HG03469 (cell line): ENCODE measurements around the gene USP2.
"Not testable (repeated sequence)": the region's sequence is repeated elsewhere in the genome, so short reads cannot be mapped to it uniquely, and the experiment has no call there.

ENCODE experiments used
- ATAC-seq: cut with Tn5 transposase; IDR thresholded peaks from one replicate; pipeline ENCODE4 v1.9.1; 2021; ENCODE audit warnings: mild to moderate bottlenecking, moderate library complexity, moderate number of reproducible peaks; ENCODE audit not compliant: unreplicated experiment

The USP2 gene

GRCh38 chr11:119414321-119414720, 32.8 kb upstream of the USP2 start:
- ATAC-seq: no peak

DNA sequence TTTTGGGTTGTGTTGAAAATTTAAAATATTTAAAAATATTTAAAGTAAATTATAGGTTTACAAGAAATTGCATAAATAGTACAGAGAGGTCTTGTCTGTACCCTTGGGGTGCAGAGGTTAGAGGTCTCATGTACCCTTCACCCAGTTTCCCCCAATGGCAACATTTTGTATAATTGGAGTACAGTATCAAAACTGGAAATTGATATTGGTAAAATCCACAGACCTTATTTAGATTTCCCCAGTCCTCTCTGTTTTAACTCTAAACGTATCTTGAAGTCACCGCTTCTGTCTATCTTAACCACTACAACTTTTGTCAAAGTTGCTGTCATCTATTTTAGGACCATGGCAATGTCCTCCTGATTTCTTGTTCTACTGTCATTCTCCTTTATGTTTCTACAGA, 30.6 kb upstream of the USP2 start:
- ATAC-seq: no peak

GRCh38 chr11:119410501-119410900, 29.0 kb upstream of the USP2 start:
- ATAC-seq: no peak

GRCh38 chr11:119409731-119410130, 28.2 kb upstream of the USP2 start:
- ATAC-seq: no peak

DNA sequence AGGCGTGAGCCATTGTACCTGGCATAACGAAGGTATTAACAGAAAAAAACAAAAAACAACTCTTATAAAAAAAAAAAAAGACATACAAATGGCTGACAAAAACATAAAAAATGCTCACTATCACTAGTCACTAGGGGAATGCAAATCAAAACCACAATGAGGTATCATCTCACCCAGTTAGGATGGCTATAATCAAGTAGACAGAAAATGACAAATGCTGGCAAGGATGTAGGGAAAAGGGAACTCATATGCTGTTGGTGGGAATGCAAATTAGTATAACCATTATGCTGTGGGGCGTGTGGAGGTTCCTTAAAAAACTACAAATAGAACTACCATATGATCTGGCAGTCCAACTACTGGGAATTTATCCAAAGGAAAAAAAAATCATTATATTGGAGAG, 24.5 kb upstream of the USP2 start:
- no peak for ATAC-seq

- not testable (repeated sequence) for ATAC-seq
Measured at GRCh38 chr11:119405448-119405847, 24.0 kb upstream of the USP2 start.

GRCh38 chr11:119404872-119405271, 23.4 kb upstream of the USP2 start:
- ATAC-seq: no peak

DNA sequence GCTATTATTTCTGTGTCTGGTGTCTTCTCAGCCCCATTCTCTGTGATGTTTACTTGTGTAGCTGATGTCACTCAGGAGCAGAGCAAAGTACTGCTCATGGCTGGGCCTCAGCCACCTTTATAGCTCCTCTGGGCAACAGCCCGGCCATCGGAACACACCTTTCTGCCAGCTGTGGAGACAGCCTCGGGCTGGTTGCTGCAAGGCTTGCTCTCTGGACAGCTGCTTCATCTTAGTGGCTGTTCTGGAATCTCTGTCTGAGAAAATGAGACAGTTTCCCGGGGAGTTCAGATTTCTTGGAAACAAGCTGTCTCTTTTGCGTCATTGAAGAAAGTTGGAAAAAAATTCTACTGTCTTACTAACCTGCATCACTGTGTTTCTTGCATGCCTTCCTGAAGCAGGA, 21.5 kb upstream of the USP2 start:
- ATAC-seq: no peak

- no peak for ATAC-seq
Measured at GRCh38 chr11:119402470-119402869, 21.0 kb upstream of the USP2 start.

GRCh38 chr11:119400860-119401259, 19.4 kb upstream of the USP2 start:
- no peak for ATAC-seq

DNA sequence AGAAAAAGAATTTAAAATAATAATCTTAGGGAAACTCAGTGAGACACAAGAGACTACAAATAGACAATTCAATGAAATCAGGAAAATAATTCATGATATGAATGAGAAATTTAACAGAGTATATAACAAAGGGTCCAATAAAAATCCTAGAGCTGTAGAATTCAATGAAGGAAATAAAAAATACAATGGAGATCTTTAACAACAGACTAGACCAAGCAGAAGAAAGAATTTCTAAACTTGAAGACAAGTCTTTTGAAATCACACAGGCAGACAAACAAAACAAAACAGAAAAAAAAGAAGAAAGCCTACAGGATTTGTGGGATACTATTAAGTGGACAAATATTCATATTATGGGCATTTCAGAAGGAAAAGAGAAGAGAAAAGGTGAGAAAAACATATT, 16.2 kb upstream of the USP2 start:
- no peak for ATAC-seq

GRCh38 chr11:119396835-119397234, 15.3 kb upstream of the USP2 start:
- ATAC-seq: no peak

DNA sequence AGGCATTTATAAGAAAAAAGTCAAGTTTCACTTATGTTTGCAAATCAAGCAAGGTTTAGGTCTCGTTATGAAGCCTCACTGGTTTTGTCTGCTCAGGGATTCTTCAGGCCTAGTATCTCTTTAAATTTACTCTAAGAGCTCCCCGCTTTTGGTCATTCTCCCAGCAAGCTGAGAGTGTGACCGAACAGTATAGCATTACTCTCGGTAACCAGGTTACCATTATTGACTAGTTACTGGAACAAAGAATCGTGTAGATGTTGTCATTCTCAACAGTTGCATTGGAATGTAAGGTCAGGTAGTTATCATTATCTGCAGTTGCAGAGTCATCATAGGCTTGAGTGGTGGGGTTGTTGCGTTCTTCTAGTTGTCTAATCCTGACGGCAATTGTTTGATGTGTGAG, 9.8 kb upstream of the USP2 start:
- ATAC-seq: no peak

GRCh38 chr11:119389611-119390254, 8.2 kb upstream of the USP2 start:
- no peak for ATAC-seq

- no peak for ATAC-seq
Measured at GRCh38 chr11:119388103-119388502, 6.6 kb upstream of the USP2 start.

DNA sequence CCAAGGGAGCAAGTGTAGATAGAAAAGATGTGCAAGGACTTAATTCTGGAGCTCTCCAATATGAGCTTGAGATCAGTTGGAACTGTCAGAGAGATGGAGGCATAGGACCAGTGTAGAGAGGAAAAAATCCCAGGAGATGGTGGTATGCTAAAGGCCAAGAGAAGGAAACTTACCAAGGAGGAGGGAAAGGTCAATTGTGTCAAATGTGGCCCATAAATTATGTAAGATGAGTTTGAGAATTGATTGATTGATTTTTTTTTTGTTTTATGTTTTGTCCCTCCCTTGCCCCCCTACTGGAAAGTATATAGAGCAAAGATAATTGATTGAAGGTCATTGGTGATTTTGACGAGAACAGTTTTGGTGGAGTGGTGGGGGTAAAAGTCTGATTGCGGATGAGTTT, 2.8 kb upstream of the USP2 start:
- ATAC-seq: no peak

DNA sequence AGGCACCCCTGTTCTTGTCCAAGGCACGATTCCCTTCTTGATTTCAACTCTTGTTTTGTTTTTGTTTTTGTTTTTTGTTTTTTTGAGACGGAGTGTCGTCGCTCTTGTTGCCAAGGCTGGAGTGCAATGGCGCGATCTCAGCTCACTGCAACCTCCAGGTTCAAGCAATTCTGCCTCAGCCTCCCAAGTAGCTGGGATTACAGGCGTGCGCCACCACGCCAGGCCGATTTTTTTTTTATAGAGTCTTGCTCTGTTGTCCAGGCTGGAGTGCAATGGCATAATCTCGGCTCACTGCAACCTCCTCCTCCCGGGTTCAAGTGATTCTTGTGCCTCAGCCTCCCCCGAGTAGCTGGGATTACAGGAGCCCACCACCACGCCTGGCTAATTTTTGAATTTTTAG, 1.0 kb upstream of the USP2 start:
- ATAC-seq: not testable (repeated sequence)

GRCh38 chr11:119382101-119382500, 611 bp upstream of the USP2 start:
- no peak for ATAC-seq

- ATAC-seq: no peak
Measured at GRCh38 chr11:119380827-119381180, 686 bp downstream of the USP2 start.

DNA sequence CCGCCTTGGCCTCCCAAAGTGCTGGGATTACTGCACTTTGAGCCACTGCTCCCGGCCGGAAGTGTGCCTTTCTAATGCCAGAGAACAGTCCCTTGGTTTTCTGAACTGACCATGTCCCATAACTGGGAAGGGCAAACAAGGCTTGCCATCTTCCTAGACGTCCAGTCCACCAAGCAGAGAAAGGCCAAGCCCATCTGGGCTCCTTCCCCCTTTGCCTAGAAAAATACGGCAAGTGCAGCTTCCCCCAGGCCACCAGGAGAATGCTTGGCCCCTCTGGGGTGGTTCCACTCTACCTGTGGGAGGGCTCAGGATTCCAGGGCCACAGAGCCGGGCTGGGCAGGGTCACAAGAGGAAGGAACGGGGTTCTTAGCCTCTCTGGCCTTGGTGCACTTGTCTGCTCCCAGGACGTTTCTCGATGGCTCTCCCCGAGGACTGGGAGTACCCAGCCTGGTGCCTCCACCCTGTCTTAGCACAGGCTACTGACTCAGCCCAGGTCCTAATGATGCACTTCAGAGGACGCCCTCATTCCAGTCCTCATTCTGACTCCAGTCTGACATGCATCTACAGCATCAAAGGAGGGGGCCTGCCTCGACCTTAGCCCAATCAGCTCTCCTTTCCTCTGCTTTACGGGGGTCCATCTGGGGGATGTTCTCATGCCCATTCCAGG, 1.2 kb downstream of the USP2 start:
- no peak for ATAC-seq

DNA sequence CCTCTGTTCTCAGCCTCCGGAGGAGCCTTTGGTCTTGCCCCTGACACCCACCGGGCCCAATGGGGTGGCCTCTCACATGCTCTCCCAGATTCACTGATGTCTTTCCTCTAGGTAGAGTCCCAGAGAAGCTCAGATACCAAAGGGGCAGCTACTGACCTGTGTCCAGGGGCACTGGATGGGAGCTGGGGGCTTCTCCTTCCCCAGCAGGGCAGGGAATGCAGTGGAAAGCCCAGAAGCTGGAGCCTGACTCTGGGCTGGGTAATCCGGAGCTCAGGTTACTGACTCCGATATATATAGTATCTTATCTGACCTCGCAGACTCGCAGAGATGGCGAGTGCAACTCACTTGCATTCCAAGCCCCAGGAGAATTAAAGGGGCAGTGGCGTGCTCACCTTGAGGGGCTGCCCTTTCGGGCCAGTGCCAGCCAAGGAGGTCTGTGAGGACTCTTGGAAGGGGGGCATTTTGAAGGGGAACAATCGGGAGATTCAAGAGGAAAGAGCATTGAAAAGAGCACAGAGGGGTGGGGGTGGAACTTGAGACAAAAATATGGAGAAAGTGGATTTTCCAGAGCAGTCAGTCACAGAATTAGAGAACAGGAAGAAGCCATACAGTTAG, 2.5 kb downstream of the USP2 start:
- ATAC-seq: no peak

GRCh38 chr11:119377961-119378667, 3.4 kb downstream of the USP2 start:
- ATAC-seq: no peak
